GM12874 (cell line): Measurements from ENCODE around the gene PEX3.

Source experiments
- CTCF ChIP-seq: IDR thresholded peaks from 2 replicates; pipeline ENCODE4 v1.5.1; 2011; ENCODE audit warnings: low read depth, mild to moderate bottlenecking, control low read depth, low read length, moderate library complexity; ENCODE audit not compliant: insufficient read depth

The PEX3 gene

GRCh38 chr6:143498428-143498827 is 47.8 kb downstream of the PEX3 start:
- no peak for TF ChIP-seq CTCF

GRCh38 chr6:143501851-143502250 is 51.2 kb downstream of the PEX3 start:
- TF ChIP-seq CTCF: no peak

GRCh38 chr6:143504369-143504768 is 53.8 kb downstream of the PEX3 start:
- TF ChIP-seq CTCF: no peak

- TF ChIP-seq CTCF: no peak
Measured at GRCh38 chr6:143505111-143505510, 54.5 kb downstream of the PEX3 start.

- TF ChIP-seq CTCF: no peak
Measured at GRCh38 chr6:143505537-143505936, 54.9 kb downstream of the PEX3 start.

- TF ChIP-seq CTCF: no peak
Measured at GRCh38 chr6:143506199-143506598, 55.6 kb downstream of the PEX3 start.

GRCh38 chr6:143506620-143507019 is 56.0 kb downstream of the PEX3 start:
- no peak for TF ChIP-seq CTCF
